SKM-1 treated with dmso at 0.1 percent for 144 hours (cell line): ENCODE measurements around the gene CRY2.
"Not testable (repeated sequence)": the region's sequence is repeated elsewhere in the genome, so short reads cannot be mapped to it uniquely, and the experiment has no call there.

Source experiments
- DNase-seq: peaks from one replicate; lab custom pipeline; 2025; ENCODE audit not compliant: unreplicated experiment; lab: John Stamatoyannopoulos, UW

The CRY2 gene

GRCh38 chr11:45846974-45847910 lies at the start of gene CRY2:
Gene CRY2 (plus strand): TSS chr11:45847475. CDS start chr11:45847491, 16 bp downstream.
- DNase-seq, result peak; percentile 92

- peak; percentile 97 for DNase-seq
Observed at GRCh38 chr11:45798793-45799441, 48.4 kb upstream of the CRY2 start.

- no peak for DNase-seq
Observed at GRCh38 chr11:45799562-45799961, 47.7 kb upstream of the CRY2 start.

- no peak for DNase-seq
Observed at GRCh38 chr11:45800261-45800660, 47.0 kb upstream of the CRY2 start.

GRCh38 chr11:45801723-45802315 lies 45.5 kb upstream of the CRY2 start:
- no peak for DNase-seq

- no peak for DNase-seq
Observed at GRCh38 chr11:45802531-45803317, 44.6 kb upstream of the CRY2 start.

- DNase-seq, result no peak
Observed at GRCh38 chr11:45803971-45804760, 43.1 kb upstream of the CRY2 start.

GRCh38 chr11:45804761-45805304 lies 42.4 kb upstream of the CRY2 start, which contains the start of gene SLC35C1:
Gene SLC35C1 (plus strand): TSS chr11:45805149. CDS start chr11:45805802, 653 bp downstream.
- DNase-seq, result peak; percentile 95

- DNase-seq, result peak; percentile 48
Observed at GRCh38 chr11:45805305-45806071, 41.8 kb upstream of the CRY2 start.

GRCh38 chr11:45806072-45806933 lies 41.0 kb upstream of the CRY2 start:
- DNase-seq, result no peak

- no peak for DNase-seq
Observed at GRCh38 chr11:45806937-45807791, 40.1 kb upstream of the CRY2 start.

- DNase-seq, result no peak
Observed at GRCh38 chr11:45807792-45808238, 39.5 kb upstream of the CRY2 start.

GRCh38 chr11:45808427-45808826 lies 38.8 kb upstream of the CRY2 start:
- DNase-seq, result not testable (repeated sequence)

- no peak for DNase-seq
Observed at GRCh38 chr11:45809456-45810395, 37.5 kb upstream of the CRY2 start.

- DNase-seq, result no peak
Observed at GRCh38 chr11:45810431-45811108, 36.7 kb upstream of the CRY2 start.

- no peak for DNase-seq
Observed at GRCh38 chr11:45811109-45811435, 36.2 kb upstream of the CRY2 start.
